Thyroid gland (tissue), 4 donors: ENCODE measurements around the gene APOLD1. TPM values are rescaled to one million over a fixed set of nuclear protein-coding genes. Genes with fewer than 3 reads are reported as not detected.

Source experiments
- DNase-seq, 2 donors: peaks; one replicate each; pipeline ENCODE4 v3.0.0-alpha.2; 2019
- H3K27ac ChIP-seq, 3 donors: fragments of 200-600 bp; sonication (generic); 1 replicate in 2 of 3; 2 replicates in 1 of 3; pipeline ENCODE4 v1.5.1; 2016 to 2019; ENCODE audit warnings: mild to moderate bottlenecking in 1 of 3, moderate library complexity in 1 of 3
- H3K27me3 ChIP-seq: fragments of 200-600 bp; sonication (generic); one replicate; pipeline ENCODE4 v1.5.1; 2019
- H3K36me3 ChIP-seq, 2 donors: fragments of 200-600 bp; sonication (generic); one replicate each; pipeline ENCODE4 v1.5.1; 2016 to 2019
- H3K4me1 ChIP-seq, 2 donors: fragments of 200-600 bp; sonication (generic); one replicate each; pipeline ENCODE4 v1.5.1; 2017 to 2019
- H3K4me3 ChIP-seq, 3 donors: fragments of 200-600 bp; sonication (generic); replicated peaks in 1 of 3; 1 replicate in 2 of 3; 2 replicates in 1 of 3; pipeline ENCODE4 v1.5.1; 2016; ENCODE audit warnings: mild to moderate bottlenecking in 1 of 3
- H3K9me3 ChIP-seq: fragments of 200-600 bp; sonication (generic); one replicate; pipeline ENCODE4 v1.5.1; 2017
- POLR2A ChIP-seq, 2 donors: fragments of 450-650 bp; IDR thresholded peaks; one replicate each; pipeline ENCODE4 v1.6.1; 2017; ENCODE audit warnings: antibody characterized with exemption in 2 of 2, mild to moderate bottlenecking in 2 of 2, moderate library complexity in 1 of 2
- WGBS, 2 donors: methylation state at CpG; one replicate each; pipeline ENCODE4 v1.1.5; 2017; 5-methylcytosine and 5-hydroxymethylcytosine counted together
- intact Hi-C: fragments of 100-400 bp; cut with DNase I; formaldehyde crosslinking; loops from one replicate; pipeline ENCODE4 v1.15.1; 2023
- total RNA-seq, 4 donors: library from RNA; depleted of rRNA; stranded (reverse); fragments of >200 nt; gene quantifications; one replicate each; pipeline ENCODE4 v1.2.3, GENCODE V29; 2016
- TF ChIP-seq, protein P1 (sequence below), 6 experiments: fragments of 200-600 bp in 3 of 6; fragments of 450-650 bp in 3 of 6; sonication (generic) in 3 of 6; IDR thresholded peaks; one replicate each; pipeline ENCODE4 v1.5.1; 2016 to 2019; ENCODE audit warnings: antibody characterized with exemption in 6 of 6, mild to moderate bottlenecking in 2 of 6, inconsistent platforms in 1 of 6, moderate library complexity in 1 of 6

Gene APOLD1
- total RNA-seq, 4 donors from 2014 or later: 34.1 to 72.7 (median 49.5) TPM

DNA sequence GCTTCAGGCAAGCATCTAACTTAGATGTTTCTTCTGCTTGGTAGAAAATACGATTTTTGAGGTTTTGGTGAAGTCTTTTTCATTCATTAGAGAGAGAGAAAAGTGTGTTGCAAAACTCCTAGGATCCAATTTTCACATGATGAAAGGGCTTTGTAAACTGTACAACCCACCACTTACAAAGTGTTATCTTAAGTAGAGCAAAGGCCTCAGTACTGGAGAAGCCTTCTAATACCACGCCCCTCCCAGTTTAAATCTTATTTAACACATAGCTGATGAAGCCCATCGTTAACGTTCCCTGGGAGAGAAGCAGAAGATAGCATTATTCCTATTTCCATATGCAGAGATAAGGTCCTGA, 869 bp downstream of the APOLD1 start:
- no peak for DNase-seq
- Histone ChIP-seq H3K4me1 (peaks cover 8 to 22% of the 10 kb centered on the region in 2 donors), H3K27me3 (no peaks in the 10 kb centered on the region), H3K36me3 (no peaks in the 10 kb centered on the region), H3K9me3 (no peaks in the 10 kb centered on the region), H3K27ac (peak overlapping the region; percentile 84 to 96 (median 94)), H3K4me3 (peak overlapping the region in 2 of 3 donors; percentile 22 to 58)
- intact Hi-C loops: loop anchor here (10.0 kb wide), 2 partner anchors 98 to 128 kb away; no protein-coding TSS in a partner anchor
- TF ChIP-seq, protein P1, sequence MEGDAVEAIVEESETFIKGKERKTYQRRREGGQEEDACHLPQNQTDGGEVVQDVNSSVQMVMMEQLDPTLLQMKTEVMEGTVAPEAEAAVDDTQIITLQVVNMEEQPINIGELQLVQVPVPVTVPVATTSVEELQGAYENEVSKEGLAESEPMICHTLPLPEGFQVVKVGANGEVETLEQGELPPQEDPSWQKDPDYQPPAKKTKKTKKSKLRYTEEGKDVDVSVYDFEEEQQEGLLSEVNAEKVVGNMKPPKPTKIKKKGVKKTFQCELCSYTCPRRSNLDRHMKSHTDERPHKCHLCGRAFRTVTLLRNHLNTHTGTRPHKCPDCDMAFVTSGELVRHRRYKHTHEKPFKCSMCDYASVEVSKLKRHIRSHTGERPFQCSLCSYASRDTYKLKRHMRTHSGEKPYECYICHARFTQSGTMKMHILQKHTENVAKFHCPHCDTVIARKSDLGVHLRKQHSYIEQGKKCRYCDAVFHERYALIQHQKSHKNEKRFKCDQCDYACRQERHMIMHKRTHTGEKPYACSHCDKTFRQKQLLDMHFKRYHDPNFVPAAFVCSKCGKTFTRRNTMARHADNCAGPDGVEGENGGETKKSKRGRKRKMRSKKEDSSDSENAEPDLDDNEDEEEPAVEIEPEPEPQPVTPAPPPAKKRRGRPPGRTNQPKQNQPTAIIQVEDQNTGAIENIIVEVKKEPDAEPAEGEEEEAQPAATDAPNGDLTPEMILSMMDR (IDR thresholded peaks at IDR 0.05): no peak
- no peak for TF ChIP-seq POLR2A (IDR thresholded peaks at IDR 0.05)
- 20 to 24% methylated on average over 4 of the region's 4 CpGs for WGBS, 2 donors

- peaks cover 11 to 28% of the 10 kb centered on the region in 2 donors for H3K4me1 ChIP-seq
- peak overlapping the region; percentile 30 to 63 (median 58) for H3K4me3 ChIP-seq
- no peaks in the 10 kb centered on the region for H3K36me3 ChIP-seq
- H3K27ac ChIP-seq: peak overlapping the region; percentile 84 to 96 (median 94)
- no peaks in the 10 kb centered on the region for H3K9me3 ChIP-seq
- WGBS, 2 donors: 3 to 7% methylated on average over 14 to 20 of the region's 80 CpGs
- intact Hi-C loops: loop anchor here (10.0 kb wide), 2 partner anchors 98 to 128 kb away; no protein-coding TSS in a partner anchor
- no peaks in the 10 kb centered on the region for H3K27me3 ChIP-seq
- peak; percentile 82 to 88 for DNase-seq
- TF ChIP-seq, protein P1 (IDR thresholded peaks at IDR 0.05): peak in 3 of 6 experiments; percentile 19 to 49 (median 44)
- TF ChIP-seq POLR2A (IDR thresholded peaks at IDR 0.05): peak; percentile 21 to 93
Observed at GRCh38 chr12:12786706-12787601, 1.5 kb downstream of the APOLD1 start.

DNA sequence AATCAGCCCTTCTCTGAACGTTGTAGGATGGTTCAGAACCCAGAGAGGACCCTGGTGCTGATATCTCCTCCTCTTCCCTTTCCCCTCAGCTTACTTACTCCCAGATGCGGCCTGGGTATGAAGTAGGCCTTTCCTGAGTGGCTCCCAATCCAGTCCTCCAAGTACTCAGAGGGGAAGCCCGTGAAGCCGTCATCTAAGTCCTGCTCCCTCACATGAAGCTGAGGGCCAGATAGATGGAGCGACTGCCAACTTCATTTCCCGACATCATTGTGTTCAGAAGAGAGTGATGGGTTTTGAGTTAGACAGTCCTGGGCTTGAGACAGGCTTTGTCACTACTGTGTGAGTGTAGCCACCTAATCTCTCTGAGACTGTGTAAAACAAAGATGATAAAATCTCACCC, 2.7 kb downstream of the APOLD1 start:
- Histone ChIP-seq H3K36me3 (no peaks in the 10 kb centered on the region), H3K4me3 (peak overlapping the region in 1 of 3 donors; percentile 58), H3K27me3 (no peaks in the 10 kb centered on the region), H3K9me3 (no peaks in the 10 kb centered on the region), H3K4me1 (peaks cover 14 to 33% of the 10 kb centered on the region in 2 donors), H3K27ac (peak overlapping the region; percentile 84 to 96 (median 94))
- DNase-seq: no peak
- TF ChIP-seq, protein P1 (IDR thresholded peaks at IDR 0.05): no peak
- TF ChIP-seq POLR2A (IDR thresholded peaks at IDR 0.05): no peak
- 81 to 83% methylated on average over 6 of the region's 6 CpGs for WGBS, 2 donors
- intact Hi-C loops: loop anchor here (10.0 kb wide), 2 partner anchors 97 to 127 kb away; no protein-coding TSS in a partner anchor

DNA sequence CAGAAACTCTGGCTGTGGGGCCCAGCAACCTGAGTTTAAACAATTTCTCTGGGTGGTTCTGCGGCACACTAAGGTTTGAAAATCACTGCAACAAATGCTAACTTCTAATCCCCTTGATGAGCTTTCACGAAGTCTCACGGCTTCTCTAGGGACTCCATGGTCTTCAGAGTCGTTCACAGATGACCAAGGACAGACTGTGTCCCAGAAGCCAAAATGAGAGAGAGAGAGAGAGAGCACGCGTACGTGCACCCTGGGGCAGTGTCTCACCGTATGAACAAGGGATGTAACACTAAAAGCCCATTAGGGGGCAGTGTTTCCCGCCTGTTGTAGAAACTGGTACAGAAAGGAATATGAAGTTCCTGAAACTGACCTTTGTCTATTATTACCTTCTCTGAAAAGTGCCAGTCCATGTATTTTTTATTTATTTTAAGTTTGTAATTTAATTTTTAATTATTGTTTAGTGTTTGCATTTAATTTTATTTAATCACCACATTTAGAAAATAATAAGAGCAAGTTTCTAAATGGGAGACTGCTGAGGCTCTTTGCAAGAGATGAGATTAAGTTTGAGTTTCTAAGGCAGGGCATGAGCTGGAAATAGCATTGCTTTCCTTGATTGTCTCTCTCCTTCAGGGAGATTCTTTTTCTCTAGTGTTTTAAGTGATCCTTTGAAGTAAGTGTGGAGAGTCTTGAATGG, 3.4 kb downstream of the APOLD1 start:
- peak overlapping the region in 1 of 3 donors; percentile 58 for H3K4me3 ChIP-seq
- intact Hi-C loops: loop anchor here (10.0 kb wide), 2 partner anchors 96 to 126 kb away; no protein-coding TSS in a partner anchor
- DNase-seq: peak; percentile 70 to 82

More for the DNA sequence above, 3.4 kb downstream of the APOLD1 start:
- Histone ChIP-seq H3K36me3 (no peaks in the 10 kb centered on the region), H3K27ac (peak overlapping the region; percentile 84 to 96 (median 94)), H3K27me3 (no peaks in the 10 kb centered on the region), H3K9me3 (no peaks in the 10 kb centered on the region), H3K4me1 (peaks cover 14 to 33% of the 10 kb centered on the region in 2 donors)
- TF ChIP-seq POLR2A (IDR thresholded peaks at IDR 0.05): no peak
- TF ChIP-seq, protein P1 (IDR thresholded peaks at IDR 0.05): peak; percentile 62 to 85 (median 78)
- WGBS, 2 donors: 12 to 20% methylated on average over 9 of the region's 9 CpGs
